Adrenal gland (tissue), 5 donors: ENCODE results near the gene SNAI3.

Experiments
- POLR2A ChIP-seq, 2 donors: fragments of 450-650 bp; IDR thresholded peaks; one replicate each; pipeline ENCODE4 v1.6.1; 2017; ENCODE audit warnings: antibody characterized with exemption in 2 of 2, mild to moderate bottlenecking in 2 of 2, moderate library complexity in 1 of 2
- TF ChIP-seq, protein P1 (sequence below), 6 experiments: fragments of 450-650 bp in 4 of 6; fragments of 200-600 bp in 2 of 6; sonication (generic) in 1 of 6; IDR thresholded peaks; 1 replicate in 5 of 6; 2 replicates in 1 of 6; pipeline versions ENCODE4 v1.5.1 to v1.8.0; 2016 to 2021; ENCODE audit warnings: antibody characterized with exemption in 6 of 6, mild to moderate bottlenecking in 2 of 6, moderate library complexity in 1 of 6
- donor health status: DM: no; HTN: no; CAD: no.

DNA sequence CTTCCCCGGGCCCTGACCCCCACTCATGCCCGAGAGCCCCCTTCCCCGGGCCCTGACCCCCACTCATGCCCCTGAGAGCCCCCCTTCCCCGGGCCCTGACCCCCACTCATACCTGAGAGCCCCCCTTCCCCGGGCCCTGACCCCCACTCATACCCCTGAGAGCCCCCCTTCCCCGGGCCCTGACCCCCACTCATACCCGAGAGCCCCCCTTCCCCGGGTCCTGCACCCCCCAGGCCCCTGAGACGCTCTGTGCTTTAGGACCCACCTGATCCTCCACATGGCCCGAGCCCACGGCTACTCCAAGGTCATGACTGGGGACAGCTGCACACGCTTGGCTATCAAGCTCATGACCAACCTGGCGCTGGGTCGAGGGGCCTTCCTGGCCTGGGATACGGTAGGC is 26.7 kb upstream of the SNAI3 start:
- TF ChIP-seq, protein P1, sequence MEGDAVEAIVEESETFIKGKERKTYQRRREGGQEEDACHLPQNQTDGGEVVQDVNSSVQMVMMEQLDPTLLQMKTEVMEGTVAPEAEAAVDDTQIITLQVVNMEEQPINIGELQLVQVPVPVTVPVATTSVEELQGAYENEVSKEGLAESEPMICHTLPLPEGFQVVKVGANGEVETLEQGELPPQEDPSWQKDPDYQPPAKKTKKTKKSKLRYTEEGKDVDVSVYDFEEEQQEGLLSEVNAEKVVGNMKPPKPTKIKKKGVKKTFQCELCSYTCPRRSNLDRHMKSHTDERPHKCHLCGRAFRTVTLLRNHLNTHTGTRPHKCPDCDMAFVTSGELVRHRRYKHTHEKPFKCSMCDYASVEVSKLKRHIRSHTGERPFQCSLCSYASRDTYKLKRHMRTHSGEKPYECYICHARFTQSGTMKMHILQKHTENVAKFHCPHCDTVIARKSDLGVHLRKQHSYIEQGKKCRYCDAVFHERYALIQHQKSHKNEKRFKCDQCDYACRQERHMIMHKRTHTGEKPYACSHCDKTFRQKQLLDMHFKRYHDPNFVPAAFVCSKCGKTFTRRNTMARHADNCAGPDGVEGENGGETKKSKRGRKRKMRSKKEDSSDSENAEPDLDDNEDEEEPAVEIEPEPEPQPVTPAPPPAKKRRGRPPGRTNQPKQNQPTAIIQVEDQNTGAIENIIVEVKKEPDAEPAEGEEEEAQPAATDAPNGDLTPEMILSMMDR (IDR thresholded peaks at IDR 0.05): no peak
- TF ChIP-seq POLR2A (IDR thresholded peaks at IDR 0.05): no peak
